Spleen (tissue), 11 donors: ENCODE results near the gene NFATC2. TPM values are rescaled to one million over a fixed set of nuclear protein-coding genes. Genes with fewer than 3 reads are reported as not detected.

Experiments used
- DNase-seq: peaks from one replicate; pipeline ENCODE4 v3.0.0-alpha.2; 2020
- H3K27ac ChIP-seq, 8 donors: fragments of 200-600 bp; sonication (generic) in 7 of 8; 1 replicate in 4 of 8; 2 replicates in 4 of 8; pipeline versions ENCODE4 v1.5.0 to v1.8.0; 2016 to 2021; ENCODE audit warnings: inconsistent platforms in 4 of 8, mild to moderate bottlenecking in 4 of 8, moderate library complexity in 1 of 8
- H3K27me3 ChIP-seq, 7 donors: fragments of 200-600 bp; sonication (generic) in 6 of 7; replicated peaks in 1 of 7; 1 replicate in 4 of 7; 2 replicates in 3 of 7; pipeline versions ENCODE4 v1.5.0 to v1.8.0; 2016 to 2021; ENCODE audit warnings: inconsistent platforms in 3 of 7, mild to moderate bottlenecking in 1 of 7
- H3K36me3 ChIP-seq, 6 donors: fragments of 200-600 bp; sonication (generic) in 5 of 6; 1 replicate in 4 of 6; 2 replicates in 2 of 6; pipeline versions ENCODE4 v1.5.0 to v1.8.0; 2016 to 2021; ENCODE audit warnings: inconsistent platforms in 2 of 6
- H3K4me1 ChIP-seq, 6 donors: fragments of 200-600 bp; sonication (generic) in 5 of 6; 1 replicate in 3 of 6; 2 replicates in 3 of 6; pipeline versions ENCODE4 v1.5.0 to v1.8.0; 2016 to 2021; ENCODE audit warnings: inconsistent platforms in 3 of 6
- H3K4me3 ChIP-seq, 8 donors: fragments of 200-600 bp; sonication (generic) in 7 of 8; 1 replicate in 4 of 8; 2 replicates in 4 of 8; pipeline versions ENCODE4 v1.5.0 to v1.8.0; 2016 to 2021; ENCODE audit warnings: inconsistent platforms in 4 of 8, mild to moderate bottlenecking in 4 of 8, moderate library complexity in 2 of 8
- H3K9me3 ChIP-seq, 8 donors: fragments of 200-600 bp; sonication (generic) in 7 of 8; 1 replicate in 4 of 8; 2 replicates in 4 of 8; pipeline versions ENCODE4 v1.5.0 to v1.8.0; 2016 to 2021; ENCODE audit warnings: inconsistent platforms in 4 of 8
- CTCF ChIP-seq, 11 experiments: fragments of 200-600 bp in 7 of 11; fragments of 450-650 bp in 4 of 11; sonication (generic) in 4 of 11; IDR thresholded peaks in 8 of 11; conservative IDR thresholded peaks in 3 of 11; 1 replicate in 7 of 11; 2 replicates in 4 of 11; pipeline versions ENCODE4 v1.4.0 to v1.8.0; 2016 to 2021; ENCODE audit warnings: antibody characterized with exemption in 11 of 11, inconsistent platforms in 4 of 11, mild to moderate bottlenecking in 1 of 11
- POLR2A ChIP-seq, 3 donors: fragments of 450-650 bp; IDR thresholded peaks; one replicate each; pipeline ENCODE4 v1.5.1; 2017; ENCODE audit warnings: antibody characterized with exemption in 3 of 3, mild to moderate bottlenecking in 1 of 3
- POLR2AphosphoS5 ChIP-seq, 3 donors: sonication (generic); formaldehyde crosslinking; IDR thresholded peaks; one replicate each; pipeline ENCODE4 v1.5.1; 2017; ENCODE audit warnings: antibody characterized with exemption in 3 of 3
- WGBS, 5 donors: extraction: QIAGEN DNeasy Blood & Tissue Kit in 3 of 5; methylation state at CpG; one replicate each; pipeline versions ENCODE4 v1.1.5 to v1.1.7; 2013 to 2018; 5-methylcytosine and 5-hydroxymethylcytosine counted together
- intact Hi-C: fragments of 100-400 bp; cut with DNase I; formaldehyde crosslinking; loops from one replicate; pipeline ENCODE4 v1.15.0; 2023; ENCODE audit warnings: low total_unique reads
- polyA plus RNA-seq, 3 donors: library from polyadenylated mRNA; stranded (reverse); fragments of 200-250 nt; gene quantifications; one replicate each; pipeline ENCODE4 v1.2.1, GENCODE V29; 2013
- total RNA-seq, 7 donors: library from RNA; depleted of rRNA in 3 of 7; stranded (reverse); fragments of >200 nt in 3 of 7; fragmentation: NEBNext Ultra II Directional in 4 of 7; extraction: Animal tissue kit (Norgen Biotek cat#: 25700) in 4 of 7; gene quantifications; one replicate each; pipeline versions ENCODE4 v1.1.0 to v1.2.1, GENCODE V29; 2016 to 2021
- donor health status: healthy with polysubstance abuse.
- donor health status: DM: no; HTN: no; CAD: no; lungs with moderate emphysema.
- donor health status: DM: no; HTN: no; CAD: no.
- donor health status: Bipolar disorder and iron deficiency.
- donor health status: healthy.
- donor health status: DM: no; HTN: no; CAD: no.
- donor health status: DM: yes; HTN: yes; CAD: no.

The NFATC2 gene
- total and polyA plus RNA-seq, 10 donors, result 6.5 to 42.9 (median 34.5) TPM

DNA sequence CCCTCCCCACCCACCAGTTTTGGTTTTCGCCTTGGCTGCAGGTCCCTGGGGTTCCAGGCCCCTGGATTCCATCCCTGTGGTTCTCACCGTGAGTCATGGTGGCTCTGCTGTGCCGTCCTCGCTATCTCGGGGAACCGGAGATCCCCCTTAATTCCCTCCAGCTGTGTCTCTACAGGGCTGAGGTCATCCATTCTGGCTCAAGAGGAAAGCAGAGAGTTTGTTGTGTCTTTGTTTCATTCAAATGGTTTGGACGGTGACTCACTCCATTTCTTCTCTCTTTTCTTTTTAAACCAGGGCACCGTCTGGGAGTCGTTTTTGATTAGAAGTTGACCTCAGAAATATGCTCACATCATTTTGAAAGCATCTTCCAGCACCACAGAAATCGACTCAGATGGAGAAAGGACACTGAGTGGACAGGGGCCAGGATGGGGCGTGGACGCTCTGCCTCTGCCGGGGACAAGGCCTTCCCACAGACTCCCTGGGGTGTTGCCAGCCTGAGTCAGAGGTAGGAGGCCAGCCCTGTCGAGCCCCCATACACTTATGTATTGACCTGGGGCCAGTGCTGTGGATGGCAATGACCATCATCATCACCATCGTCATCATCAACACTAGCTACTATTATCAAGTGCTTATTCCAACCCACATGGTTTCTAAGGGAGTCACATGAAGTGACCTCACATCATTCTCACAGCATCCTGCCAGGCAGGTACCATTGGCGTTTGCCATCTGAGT, 176.2 kb downstream of the NFATC2 start:
- Histone ChIP-seq H3K4me1 (no peaks in the 10 kb centered on the region), H3K9me3 (peaks cover 0 to 20% (median 15%) of the 10 kb centered on the region in 8 donors), H3K36me3 (no peaks in the 10 kb centered on the region), H3K27me3 (no peaks in the 10 kb centered on the region), H3K4me3 (no peak overlapping the region), H3K27ac (no peak overlapping the region)
- DNase-seq, result peak; percentile 41
- WGBS, 5 donors, result 58 to 85% (median 80%) methylated on average over 16 of the region's 16 CpGs
- intact Hi-C loops, result no loop called here
- no peak for TF ChIP-seq CTCF (IDR thresholded peaks at IDR 0.05 in 8 of 11, conservative IDR thresholded peaks at IDR 0.05 in 3 of 11)
- TF ChIP-seq POLR2AphosphoS5 (IDR thresholded peaks at IDR 0.05), result no peak

GRCh38 chr20:51365670-51366069, 176.8 kb downstream of the NFATC2 start:
- H3K9me3 ChIP-seq, result peaks cover 0 to 20% (median 15%) of the 10 kb centered on the region in 8 donors
- intact Hi-C loops, result no loop called here
- TF ChIP-seq POLR2AphosphoS5 (IDR thresholded peaks at IDR 0.05), result no peak
- TF ChIP-seq CTCF (IDR thresholded peaks at IDR 0.05 in 8 of 11, conservative IDR thresholded peaks at IDR 0.05 in 3 of 11), result no peak
- no peak for TF ChIP-seq POLR2A (IDR thresholded peaks at IDR 0.05)

GRCh38 chr20:51363813-51364212, 178.7 kb downstream of the NFATC2 start:
- TF ChIP-seq POLR2AphosphoS5 (IDR thresholded peaks at IDR 0.05), result no peak
- TF ChIP-seq POLR2A (IDR thresholded peaks at IDR 0.05), result no peak
- TF ChIP-seq CTCF (IDR thresholded peaks at IDR 0.05 in 8 of 11, conservative IDR thresholded peaks at IDR 0.05 in 3 of 11), result no peak
- H3K36me3 ChIP-seq, result no peaks in the 10 kb centered on the region
- H3K9me3 ChIP-seq, result peaks cover 0 to 20% (median 15%) of the 10 kb centered on the region in 8 donors
- H3K4me3 ChIP-seq, result no peak overlapping the region
- no peaks in the 10 kb centered on the region for H3K4me1 ChIP-seq
- DNase-seq, result no peak
- H3K27me3 ChIP-seq, result no peaks in the 10 kb centered on the region
- H3K27ac ChIP-seq, result no peak overlapping the region
- intact Hi-C loops, result no loop called here

More at GRCh38 chr20:51365670-51366069, 176.8 kb downstream of the NFATC2 start:
- 76 to 99% (median 87%) methylated on average over 3 of the region's 3 CpGs for WGBS, 5 donors
- Histone ChIP-seq H3K4me1 (no peaks in the 10 kb centered on the region), H3K27ac (no peak overlapping the region), H3K27me3 (no peaks in the 10 kb centered on the region), H3K4me3 (no peak overlapping the region), H3K36me3 (no peaks in the 10 kb centered on the region)
- peak; percentile 31 for DNase-seq

GRCh38 chr20:51363378-51363777, 179.1 kb downstream of the NFATC2 start:
- 60 to 75% (median 65%) methylated on average over 2 of the region's 2 CpGs for WGBS, 5 donors
- intact Hi-C loops, result no loop called here

More at GRCh38 chr20:51363378-51363777, 179.1 kb downstream of the NFATC2 start:
- no peaks in the 10 kb centered on the region for H3K36me3 ChIP-seq
- no peak overlapping the region for H3K27ac ChIP-seq
- no peak overlapping the region for H3K4me3 ChIP-seq
- peak; percentile 39 for DNase-seq
- TF ChIP-seq CTCF (IDR thresholded peaks at IDR 0.05 in 8 of 11, conservative IDR thresholded peaks at IDR 0.05 in 3 of 11) (no peak), POLR2A (IDR thresholded peaks at IDR 0.05) (no peak), POLR2AphosphoS5 (IDR thresholded peaks at IDR 0.05) (no peak)
- no peaks in the 10 kb centered on the region for H3K27me3 ChIP-seq
- H3K4me1 ChIP-seq, result no peaks in the 10 kb centered on the region
- H3K9me3 ChIP-seq, result peaks cover 0 to 20% (median 15%) of the 10 kb centered on the region in 8 donors
